Kidney tubule cell (primary cell): ENCODE data around the gene SNTA1.
"Not testable (repeated sequence)": the region's sequence is repeated elsewhere in the genome, so short reads cannot be mapped to it uniquely, and the experiment has no call there.

ENCODE experiments used
- DNase-seq: peaks from one replicate; pipeline ENCODE4 v3.0.0-alpha.2; 2018; ENCODE audit warnings: low spot score

Gene SNTA1

DNA sequence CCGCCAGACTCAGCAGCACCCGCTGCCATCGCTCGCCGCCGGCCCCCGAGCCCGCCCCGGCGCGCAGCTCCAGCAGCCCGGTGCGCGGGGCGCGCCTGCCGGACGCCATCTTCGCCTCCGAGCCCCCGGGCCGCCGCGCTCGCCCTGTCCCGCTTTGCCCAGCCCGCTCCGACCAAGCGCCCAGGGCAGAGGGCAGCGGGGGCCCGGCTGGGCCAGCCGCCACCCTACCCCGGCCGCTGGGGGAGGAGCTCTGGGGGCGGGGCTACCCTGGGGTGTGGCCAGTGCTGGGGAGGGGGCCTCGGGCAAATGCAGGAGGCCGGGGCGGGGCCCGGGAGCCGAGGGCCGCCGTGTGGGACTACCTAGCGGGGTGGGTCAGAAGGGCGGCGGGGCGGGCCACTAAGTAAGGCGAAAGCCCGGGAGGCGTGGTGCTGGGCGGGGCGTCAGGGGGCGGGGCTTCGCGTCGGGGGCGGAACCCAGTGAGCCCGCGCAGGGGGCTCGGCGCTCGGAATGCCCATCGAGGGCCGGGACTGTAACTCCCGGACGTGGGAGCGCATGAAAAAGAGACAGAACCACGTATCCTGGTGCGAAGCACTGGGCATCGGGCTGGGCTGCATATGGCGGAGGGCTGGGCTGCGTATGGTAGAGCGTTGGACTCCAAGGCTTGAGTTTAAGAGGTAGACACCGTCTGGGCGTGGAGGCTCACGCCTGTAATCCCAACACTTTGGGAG lies at the start of gene SNTA1:
SNTA1 (minus strand) TSS at position 252 of the 728 bp plus-strand sequence; CDS start at position 109, 143 bp downstream.
- peak; percentile 86 for DNase-seq

DNA sequence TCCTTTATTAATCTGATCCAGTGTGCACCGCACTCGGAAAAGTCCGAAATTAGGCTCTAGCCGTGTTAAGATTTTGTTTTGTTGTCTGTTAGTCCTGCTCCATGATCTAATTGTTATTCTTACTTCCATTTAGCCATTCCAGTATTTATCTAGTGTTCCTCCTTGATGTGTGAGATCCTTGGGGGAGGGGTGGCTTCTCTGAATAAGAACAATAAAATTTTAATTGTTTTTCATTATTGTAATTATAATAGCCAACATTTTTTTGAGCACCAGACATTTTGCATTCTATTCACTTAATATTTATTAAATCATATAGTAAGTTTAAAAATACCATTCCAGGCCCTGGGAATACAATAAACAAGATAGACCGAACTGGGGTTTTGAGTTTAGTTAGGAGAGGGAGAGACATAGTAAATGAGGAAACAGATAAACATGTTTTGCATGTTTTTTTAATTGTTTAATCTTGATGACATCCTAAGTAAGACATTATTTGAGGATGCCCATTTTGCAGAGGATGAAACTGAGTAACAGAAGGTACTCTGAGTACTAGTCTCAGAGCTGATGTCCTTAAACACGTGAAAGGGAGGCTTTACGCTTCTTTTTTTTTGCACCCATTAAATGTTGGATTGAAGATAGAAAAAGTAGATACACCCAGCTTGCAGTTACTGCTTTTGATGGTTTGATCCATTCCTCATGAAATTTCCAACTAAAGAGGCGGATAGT lies 47.5 kb upstream of the SNTA1 start:
- DNase-seq, result no peak

DNA sequence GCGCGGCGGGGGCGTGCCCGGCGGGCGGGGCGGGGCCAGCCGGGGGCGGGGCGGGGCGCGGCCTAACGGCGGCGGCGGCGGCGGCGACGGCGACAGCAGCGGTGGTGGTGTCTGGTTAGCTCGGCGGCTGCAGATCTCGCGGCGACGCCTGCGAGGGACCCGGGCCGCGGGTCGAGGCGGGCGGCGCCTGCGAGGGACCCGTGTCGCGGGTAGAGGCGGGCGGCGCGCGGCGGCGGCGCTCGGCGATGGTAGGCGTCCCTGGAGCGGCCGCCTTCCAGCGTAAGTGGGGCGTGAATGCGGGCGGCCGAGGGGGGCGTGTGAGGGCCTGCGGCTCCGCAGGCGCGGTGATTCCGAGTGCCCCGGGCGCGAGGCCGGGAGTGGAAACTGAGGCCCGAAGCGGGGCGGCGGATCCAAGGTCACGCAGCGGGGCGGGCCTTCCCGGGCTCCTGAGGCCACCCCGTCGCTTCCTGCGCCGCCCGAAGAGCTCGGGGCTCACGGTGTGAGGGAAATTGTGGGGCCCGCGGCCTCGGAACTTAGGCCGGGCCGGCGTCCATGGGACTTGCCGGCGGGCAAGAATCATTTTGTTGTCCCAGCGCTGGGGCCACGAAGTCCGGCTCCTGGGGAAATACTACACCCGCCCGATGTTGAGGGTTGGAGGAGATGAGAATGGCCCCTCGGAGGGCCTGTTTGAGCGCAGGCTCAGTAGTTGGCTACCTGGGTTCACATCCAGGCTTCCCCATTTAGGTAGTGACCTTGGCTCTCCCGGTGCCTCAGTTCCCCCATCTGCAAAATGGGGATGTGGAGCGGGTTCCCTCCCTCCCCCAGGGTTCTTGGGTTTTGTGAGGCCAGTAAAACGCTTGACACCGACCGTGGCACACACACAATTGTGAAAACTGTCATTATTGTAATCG lies 46.7 kb upstream of the SNTA1 start, which contains the start of gene CBFA2T2:
CBFA2T2 (plus strand) TSS at position 74 of the 911 bp plus-strand sequence; CDS start at position 246, 172 bp downstream.
- DNase-seq, result no peak

- peak; percentile 98 for DNase-seq
These were observed 46.0 kb upstream of the SNTA1 start for GRCh38 chr20:33489495-33490022.

DNA sequence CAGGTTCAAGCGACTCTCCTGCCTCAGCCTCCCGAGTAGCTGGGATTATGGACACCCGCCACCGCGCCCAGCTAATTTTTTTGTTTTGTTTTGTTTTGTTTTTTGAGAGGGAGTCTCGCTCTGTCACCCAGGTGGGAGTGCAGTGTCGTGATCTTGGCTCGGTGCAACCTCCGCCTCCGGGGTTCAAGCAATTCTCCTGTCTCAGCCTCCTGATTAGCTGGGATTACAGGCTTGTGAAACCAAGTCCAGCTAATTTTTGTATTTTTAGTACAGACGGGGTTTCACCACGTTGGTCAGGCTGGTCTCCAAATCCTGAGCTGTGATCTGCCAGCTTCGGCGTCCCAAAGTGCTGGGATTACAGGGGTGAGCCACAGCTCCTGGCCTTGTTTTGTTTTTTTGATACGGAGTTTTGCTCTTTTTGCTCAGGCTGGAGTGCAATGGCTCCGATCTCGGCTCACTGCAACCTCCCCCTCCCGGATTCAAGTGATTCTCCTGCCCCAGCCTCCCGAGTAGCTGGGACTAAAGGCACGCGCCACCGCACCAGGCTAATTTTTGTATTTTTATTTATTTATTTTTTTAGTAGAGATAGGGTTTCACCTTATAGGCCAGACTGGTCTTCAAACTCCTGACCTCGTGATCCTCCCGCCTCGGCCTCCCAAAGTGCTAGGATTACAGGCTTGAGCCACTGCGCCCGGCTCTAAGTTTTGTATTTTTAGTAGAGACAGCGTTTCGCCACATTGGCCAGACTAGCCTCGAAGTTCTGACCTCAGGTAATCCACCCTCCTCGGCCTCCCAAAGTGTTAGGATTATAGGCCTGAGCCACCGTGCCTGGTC lies 45.3 kb upstream of the SNTA1 start:
- DNase-seq, result not testable (repeated sequence)

DNA sequence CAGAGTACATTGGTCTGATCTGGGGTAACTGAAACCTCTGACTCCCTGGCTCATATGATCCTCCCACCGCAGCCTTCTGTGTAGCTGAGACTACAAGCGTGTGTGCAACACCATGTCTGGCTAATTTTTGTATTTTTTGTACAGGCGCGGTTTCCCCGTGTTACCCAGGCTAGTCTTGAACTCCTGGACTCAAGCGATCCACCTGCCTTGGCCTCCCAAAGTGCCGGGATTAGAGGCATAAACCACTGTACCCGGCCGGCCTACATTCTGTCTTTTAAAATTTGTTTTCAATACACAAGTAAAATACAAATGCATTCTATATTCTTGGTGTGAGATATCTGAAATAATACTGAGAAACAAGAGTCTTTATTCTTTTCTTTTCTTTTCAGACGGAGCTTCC lies 44.6 kb upstream of the SNTA1 start:
- DNase-seq, result no peak

DNA sequence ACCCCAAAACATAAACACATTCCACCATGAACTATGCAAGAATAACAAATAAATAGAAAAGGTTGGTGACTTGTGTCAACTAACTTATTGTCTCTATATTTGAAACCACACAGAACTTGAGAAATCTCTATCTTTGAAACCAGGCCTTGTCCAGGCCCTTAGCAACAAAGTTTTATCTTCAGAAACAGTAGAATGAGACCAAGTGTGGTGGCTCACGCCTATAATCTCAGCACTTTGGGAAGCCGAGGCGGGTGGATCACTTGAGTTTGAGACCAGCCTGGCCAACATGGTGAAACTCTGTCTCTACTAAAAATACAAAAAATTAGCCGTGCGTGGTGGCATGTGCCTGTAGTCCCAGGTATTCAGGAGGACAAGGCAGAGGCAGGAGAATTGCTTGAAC lies 39.6 kb upstream of the SNTA1 start:
- not testable (repeated sequence) for DNase-seq

GRCh38 chr20:33482581-33482980 lies 39.0 kb upstream of the SNTA1 start:
- DNase-seq, result no peak

- no peak for DNase-seq
These were observed 37.9 kb upstream of the SNTA1 start for GRCh38 chr20:33481431-33481941.

GRCh38 chr20:33480048-33480447 lies 36.5 kb upstream of the SNTA1 start:
- no peak for DNase-seq

DNA sequence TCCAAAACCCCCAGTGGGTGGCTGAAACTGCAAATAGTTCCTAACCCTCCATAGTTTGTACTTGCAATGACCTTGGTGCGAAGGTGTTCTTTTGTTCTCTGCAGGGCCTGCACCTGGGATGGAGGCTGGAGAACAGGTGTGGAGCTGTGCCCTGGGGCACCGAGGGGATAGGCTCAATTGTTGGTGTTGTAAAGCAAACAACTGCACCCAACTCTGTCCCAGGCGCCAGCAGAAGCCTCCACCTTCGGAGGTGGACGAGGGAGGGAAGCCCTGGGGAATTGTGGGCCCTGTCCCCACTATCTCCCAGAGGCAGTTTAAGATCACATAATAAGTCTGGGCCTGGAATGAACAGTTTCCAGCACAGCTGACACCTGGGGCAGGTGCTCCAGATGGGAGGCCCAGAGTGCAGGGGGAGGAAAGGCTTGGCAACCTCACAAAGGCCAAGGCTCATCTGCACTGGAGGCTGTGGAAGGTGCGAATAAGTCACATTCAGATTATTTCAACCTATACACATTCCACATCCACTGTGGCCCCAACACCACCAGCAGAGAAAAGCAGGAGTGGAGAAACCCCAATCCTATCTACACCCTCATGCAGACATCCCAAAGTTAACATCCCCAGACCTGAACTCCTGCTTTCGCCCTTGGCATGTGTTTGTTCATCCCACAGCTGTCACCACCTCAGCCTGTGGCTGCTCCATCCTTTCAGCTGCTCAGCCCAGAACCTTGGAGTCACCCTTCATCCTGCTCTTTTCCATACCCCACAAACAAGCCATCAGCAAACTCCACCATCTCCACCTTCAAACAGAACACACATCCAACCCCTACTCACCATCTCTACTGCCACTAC lies 34.0 kb upstream of the SNTA1 start:
- DNase-seq, result no peak

- no peak for DNase-seq
These were observed 32.0 kb upstream of the SNTA1 start for GRCh38 chr20:33475381-33476152.

DNA sequence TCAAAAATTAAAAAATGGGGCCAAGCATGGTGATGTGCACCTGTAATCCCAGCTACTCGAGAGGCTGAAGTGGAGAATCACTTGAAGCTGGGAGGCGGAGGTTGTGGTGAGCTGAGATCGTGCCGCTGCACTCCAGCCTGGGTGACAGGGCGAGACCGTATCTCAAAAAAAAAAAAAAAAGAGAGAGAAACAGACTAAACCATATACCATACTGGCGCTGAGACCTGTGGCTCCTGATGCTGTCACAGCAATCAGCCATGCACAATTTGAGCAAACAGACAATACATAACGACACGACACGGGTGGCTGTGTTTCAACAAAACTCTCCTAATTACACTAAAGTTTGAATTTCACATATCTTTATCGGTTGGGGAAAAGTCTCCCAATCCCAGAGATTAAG lies 31.4 kb upstream of the SNTA1 start:
- DNase-seq, result no peak

GRCh38 chr20:33474097-33474873 lies 30.7 kb upstream of the SNTA1 start:
- no peak for DNase-seq

DNA sequence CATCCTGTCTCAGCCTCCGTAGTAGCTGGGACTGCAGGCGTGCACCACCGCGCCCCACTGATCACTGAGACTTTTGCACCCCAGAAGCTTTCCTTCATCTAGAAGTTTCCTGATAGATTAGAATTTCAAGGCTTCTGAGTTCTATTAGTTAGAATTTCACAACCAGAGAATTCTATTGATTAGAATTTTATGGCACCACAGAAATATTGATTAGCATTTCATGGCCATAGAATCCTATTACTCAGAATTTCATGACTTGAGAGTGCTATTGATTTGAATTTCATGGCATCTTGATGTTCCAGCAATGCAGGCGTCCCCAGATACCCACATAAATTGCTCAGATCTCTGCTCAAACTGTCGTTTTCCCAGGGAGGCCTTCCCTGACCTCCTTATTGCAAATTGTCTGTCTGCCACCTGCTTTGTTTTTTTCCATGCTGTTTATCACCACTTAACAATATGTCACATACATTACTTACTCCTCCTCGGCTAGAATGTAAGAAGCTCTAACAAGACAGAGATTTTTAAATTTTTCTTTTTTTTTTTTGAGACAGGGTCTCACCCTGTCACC lies 29.4 kb upstream of the SNTA1 start:
- DNase-seq, result no peak

- DNase-seq, result no peak
These were observed 27.3 kb upstream of the SNTA1 start for GRCh38 chr20:33470866-33471265.

DNA sequence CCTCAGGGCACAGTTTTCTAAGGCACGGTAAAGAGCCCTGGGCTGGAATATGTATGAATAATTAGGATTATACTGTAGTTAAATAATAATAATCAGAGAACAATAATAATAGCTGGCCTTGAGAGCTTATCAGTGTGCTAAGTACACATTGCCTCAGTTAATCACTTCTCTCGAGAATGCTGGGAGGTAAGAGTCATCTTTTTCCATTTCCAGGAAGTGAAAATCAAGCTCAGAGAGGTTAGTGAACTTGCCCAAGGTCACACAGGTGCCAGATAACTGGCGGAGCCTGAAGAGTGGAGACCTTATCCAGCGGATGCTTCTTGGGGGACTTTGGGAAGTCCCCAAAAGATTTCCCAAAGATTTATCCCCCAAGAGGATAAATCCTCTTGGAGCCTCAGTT lies 26.9 kb upstream of the SNTA1 start:
- DNase-seq, result no peak

DNA sequence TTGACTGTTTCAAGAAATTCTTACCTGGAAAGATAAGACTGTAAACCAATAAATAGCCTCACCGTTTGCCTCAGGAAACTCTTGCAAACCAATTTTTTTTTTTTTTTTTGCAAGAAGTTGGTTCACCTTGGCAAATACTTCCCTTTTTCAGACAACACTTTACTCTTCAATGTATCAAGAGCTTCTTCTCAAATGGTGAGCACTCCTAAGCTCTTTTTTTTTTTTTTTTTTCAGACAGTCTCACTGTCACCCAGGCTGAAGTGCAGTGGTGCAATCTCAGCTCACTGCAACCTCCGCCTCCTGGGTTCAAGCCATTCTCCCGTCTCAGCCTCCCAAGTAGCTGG lies 22.7 kb upstream of the SNTA1 start:
- no peak for DNase-seq
